GM18499 (cell line): ENCODE measurements around the gene MRPL12.

Source experiments
- ATAC-seq: cut with Tn5 transposase; IDR thresholded peaks from one replicate; pipeline ENCODE4 v1.9.1; 2021; ENCODE audit warnings: moderate number of reproducible peaks; ENCODE audit not compliant: insufficient read depth, unreplicated experiment

Gene MRPL12

DNA sequence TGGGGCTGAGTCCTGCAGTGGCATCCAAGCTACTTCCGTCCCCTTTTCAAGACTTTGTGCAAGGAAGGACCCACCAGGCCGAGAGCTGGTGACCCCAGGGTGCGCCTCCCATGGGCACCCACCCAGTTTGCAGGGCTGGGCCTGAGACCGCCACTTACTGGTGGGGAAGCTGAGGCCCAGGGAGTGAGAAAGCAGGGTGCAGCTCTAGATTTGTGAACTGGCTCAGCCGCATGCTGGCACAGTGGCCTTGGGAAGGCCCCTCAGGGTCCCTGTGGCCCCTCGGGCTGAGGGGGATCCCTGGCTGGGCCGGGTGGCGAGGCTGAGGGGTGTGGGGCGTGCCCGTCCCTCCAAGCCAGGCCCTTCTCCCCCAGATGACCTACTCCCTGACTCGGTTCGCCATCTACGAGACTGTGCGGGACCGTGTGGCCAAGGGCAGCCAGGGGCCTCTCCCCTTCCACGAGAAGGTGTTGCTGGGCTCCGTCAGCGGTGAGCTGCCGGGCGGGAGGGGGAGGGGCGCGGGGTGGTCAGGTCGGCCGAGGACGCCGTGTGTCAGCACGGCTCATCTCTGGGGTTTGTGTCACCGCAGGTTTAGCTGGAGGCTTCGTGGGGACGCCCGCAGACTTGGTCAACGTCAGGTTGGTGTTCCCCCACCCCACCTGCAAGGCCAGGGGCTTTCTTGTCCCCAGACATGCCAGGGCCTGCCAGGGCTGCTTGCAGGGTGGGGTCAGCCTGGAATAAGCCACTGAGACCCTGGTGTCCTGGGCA is 12.1 kb downstream of the MRPL12 start:
- no peak for ATAC-seq

DNA sequence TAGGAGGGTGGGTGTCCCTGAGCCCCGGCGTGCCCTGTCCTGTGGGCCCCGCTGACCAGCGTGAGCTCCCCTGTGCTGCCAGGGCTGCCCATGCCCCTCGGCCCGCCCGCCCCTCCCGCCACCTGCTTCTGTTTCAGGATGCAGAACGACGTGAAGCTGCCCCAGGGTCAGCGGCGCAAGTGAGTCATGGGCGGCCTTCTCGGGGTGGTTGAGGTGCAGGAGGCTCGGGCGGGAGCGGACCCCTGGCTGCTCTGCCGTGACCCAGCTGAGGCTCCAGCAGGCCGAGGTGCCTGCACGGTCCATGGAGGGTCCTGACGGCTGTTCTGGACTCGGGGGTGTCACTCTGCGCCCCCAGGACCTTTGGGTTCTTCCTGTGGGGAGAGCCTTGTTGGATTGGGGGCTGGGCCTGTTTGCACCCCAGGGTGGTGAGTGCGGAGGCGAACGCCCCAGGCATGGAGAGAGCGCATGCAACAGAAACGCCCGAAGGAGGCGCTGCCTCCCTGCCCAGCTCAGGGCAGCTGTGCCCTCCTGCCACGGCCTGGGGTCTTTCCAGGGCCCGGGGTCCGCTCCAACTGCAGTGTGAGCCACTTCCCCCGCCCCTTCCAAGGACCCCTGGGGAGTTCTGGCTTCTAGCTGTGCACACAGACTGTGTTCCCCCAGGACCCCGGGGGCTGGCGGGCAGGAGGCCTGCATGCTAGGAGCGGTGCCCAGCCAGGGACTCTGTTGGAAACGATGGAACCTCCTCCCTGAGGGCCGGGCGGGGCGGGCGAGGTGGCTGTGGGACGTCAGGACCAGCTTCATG is 12.9 kb downstream of the MRPL12 start:
- ATAC-seq: no peak

DNA sequence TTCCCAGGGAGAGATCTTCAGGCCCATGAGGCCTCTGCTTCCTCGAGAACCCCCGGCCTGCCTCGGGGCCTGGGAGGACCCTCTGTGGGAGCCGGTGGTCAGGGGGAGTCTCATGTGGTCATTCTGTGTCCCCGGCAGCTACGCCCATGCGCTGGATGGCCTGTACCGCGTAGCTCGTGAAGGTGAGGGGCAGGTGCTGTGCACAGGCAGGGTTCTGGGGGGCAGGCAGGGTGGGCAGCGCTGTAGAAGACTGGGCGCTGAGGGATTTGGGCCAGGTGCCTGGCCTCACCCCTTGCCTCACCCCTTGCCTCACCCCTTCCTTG is 13.5 kb downstream of the MRPL12 start:
- no peak for ATAC-seq

DNA sequence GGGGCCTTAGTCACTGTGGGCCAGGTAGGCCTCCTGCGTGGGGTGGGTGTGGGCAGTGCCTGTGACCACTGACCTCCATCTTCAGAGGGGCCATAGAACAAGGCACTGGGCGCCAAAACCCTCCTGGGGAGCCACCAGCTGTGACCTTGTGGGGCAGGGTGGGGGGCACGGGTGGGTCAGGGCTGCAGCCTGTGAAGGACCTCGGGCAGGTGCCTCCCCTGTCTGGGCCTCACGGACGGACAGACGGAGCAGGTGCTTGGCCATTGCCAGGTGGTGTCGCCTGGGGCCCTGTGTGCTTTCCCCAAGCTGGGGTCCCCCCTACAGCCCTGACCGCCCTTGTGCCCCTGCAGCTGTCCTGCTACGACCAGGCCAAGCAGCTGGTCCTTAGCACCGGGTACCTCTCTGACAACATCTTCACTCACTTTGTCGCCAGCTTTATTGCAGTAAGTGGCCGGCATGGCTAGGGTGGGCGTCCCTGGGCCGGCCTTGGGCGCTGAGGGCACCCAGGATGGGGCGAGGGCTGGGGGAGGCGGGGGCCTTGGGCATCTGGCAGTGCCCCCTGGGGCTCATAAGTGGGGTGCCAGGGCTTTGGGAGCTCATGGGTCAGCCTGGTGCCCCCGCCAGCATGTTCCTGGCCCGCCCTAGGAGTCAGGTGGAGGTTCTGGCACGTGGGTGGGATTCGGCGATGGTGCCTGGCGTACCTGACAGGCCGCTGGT is 14.0 kb downstream of the MRPL12 start:
- ATAC-seq: no peak

DNA sequence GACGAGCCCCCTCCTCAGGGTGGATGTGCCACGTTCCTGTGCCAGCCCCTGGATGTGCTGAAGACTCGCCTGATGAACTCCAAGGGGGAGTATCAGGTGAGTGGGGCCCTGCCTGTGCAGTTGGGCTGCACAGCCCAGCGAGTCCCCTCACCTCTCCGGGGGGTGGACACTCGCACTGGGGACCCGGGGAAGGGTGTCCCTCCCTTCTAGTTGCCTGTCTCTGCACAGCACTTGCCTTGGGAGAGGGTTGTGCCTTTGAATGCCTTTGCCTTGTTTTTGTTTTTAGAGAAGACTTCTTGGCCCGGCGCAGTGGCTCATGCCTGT is 14.6 kb downstream of the MRPL12 start:
- no peak for ATAC-seq

DNA sequence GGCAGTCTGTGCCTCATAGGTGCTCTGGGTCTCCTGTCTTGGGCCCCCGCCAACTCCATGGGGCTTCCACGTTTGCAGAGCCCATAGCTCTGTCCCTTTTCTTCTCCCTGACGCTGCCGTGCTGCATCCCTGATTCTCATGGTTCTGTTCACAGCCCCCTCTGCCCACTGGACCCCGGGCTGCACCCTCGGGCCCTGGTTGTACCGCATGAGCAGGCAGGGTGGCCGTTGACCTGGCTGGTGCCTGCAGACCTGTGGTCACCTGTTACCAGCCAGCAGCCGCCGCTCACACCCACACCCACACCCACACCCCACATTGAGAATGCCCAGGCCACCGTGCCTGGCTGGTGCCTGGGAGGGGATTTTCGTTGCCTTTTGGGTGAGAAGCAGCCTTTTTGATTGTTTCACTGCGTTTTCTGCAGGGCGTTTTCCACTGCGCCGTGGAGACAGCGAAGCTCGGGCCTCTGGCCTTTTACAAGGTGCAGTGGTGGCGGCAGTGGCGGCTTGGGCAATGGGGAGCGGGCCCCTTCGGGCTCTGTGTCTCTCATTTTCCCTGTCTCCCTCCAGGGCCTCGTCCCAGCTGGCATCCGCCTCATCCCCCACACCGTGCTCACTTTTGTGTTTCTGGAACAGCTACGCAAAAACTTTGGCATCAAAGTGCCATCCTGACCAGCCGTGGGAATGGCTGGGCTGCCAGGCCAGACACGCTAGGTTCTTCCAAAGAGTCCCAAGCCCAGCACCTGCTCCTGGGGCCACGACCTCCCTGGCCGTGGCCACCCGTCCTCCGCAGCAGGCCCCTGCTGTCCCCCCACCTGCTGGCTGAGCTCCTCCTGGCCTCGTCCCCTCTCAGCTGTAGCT is 16.5 kb downstream of the MRPL12 start:
- no peak for ATAC-seq

DNA sequence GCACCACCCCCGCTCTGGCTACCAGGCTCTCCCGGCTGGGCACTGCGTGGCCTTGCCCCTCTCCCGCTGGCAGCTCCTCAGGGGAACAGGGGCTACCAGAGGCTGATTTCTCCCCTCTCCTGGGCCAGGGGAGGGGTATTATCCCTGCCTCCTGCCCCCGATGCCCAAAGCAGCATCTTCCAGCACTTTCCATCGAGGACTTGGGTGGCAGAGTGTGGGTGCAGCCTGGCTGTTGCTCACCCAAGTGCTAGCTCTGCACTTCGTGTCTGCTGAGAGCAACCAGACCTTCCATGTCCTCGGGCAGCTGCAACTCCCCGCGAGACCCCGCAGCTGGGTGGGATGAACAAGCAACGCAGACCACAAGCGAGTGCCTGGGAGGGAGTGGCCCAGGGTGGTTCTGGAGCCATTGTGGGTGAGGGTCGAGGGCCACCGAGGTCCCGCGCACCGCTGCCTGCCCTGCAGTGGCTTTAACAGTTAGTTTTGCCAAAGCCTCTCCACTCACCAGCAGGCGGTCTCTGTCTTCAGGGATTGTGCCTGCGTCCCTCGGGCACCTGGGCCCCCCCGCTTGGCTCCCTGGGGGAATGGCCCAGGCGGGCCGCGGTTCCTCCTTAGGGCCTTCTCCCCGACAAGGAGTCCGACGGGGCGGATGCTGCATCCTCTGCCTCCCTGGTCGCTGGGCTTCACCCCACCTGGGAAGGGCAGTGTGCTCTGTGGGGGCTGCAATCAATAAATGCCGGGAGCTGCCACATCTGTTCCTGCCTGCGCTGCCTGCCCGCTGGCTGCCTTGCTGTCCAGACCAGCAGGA is 17.3 kb downstream of the MRPL12 start:
- ATAC-seq: no peak

DNA sequence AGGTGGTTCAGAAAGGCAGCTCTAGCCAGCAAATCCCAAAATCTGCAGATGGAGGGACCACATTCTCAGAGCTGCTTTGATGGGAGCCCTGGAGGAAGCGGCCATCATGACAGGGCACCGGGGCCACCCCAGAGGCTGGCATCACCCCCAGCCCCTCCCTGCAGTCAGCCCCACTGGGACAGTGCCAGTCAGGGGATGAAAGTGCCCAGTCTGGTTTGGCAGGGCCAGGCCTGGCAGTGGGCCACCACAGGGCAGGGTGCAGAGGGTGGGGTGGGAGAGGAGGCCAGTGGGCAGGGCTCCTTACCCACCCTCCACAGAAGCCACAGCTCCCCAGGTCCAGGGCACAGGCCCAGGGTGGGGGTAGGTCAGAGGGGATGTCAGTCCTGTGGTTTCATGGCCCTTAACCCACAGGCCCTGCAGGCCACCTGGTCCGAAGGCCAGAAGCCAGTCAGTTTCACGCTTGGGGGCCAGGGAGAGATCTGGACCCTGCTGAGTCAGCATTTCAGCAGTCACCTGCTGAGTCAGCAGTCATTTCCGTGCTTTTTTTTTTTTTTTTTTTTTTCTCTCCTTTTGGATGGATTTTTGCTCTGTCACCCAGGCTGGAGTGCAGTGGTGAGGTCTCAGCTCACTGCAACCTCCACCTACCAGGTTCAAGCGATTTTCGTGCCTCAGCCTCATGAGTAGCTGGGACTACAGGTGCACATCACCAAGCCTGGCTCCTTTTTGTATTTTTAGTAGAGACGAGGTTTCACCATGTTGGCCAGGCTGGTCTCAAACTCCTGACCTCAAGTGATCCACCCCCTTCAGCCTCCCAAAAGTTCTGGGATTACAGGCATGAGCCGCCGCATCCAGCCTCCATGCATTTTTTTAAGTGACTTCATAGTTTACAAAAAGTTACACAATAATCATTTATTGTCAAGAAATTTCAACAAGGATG is 19.3 kb downstream of the MRPL12 start:
- no peak for ATAC-seq

DNA sequence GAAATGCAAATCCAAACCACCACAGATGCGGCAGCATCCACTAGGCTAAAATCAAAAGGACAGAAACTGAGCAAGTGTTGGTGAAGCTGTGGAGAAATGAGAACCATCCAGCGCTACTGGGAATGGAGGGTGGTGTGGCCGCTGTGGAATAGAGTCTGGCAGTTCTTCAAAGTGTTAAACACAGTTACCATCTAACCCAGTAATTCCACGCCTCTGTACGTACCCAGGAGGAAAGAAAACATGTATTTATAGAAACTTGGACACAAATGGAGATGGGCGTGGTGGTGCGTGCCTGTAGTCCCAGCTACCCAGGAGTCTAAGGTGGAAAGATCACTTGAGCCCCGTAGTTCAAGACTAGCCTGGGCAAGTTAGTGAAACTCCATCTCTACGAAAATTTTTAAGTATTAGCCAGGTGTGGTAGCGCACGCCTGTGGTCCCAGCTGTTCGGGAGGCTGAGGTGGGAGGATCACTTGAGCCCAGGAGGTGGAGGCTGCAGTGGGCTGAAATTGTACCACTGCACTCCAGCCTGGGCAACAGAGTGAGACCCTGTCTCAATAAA is 20.6 kb downstream of the MRPL12 start:
- ATAC-seq: no peak

DNA sequence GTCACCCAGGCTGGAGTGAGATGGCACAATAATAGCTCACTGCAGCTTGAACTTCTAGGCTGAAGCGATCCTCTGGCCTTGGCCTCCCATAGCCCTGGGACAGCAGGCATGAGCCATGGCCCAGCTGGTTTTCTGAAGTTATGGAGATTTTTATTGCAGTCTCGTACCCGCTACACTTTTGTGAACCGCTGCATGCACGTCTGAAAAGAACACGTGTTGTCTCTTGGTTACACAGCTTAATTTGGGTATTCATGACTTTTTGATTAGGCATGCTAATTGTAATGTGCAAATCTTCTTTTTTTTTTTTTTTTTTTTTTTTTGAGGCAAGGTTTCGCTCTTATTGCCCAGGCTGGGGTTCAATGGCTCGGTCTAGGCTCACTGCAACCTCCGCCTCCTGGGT is 22.3 kb downstream of the MRPL12 start:
- ATAC-seq: no peak

DNA sequence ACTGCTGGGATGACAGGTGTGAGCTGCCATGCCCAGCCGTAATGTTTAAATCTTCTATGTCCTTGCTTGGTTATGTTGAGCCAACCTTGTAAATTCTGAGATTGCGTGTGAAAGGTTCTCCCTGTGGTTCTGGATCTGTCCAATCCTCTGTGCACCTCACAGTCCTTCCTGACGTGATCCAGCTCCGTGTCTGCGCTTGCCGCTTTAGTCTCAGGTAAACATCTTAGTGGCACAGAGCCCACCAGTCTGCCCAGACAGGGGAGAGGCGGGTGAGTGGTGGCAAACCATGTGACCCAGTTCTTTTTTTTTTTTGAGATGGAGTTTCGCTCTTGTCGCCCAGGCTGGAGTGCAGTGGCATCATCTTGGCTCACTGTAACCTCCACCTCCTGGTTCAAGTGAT is 22.8 kb downstream of the MRPL12 start:
- no peak for ATAC-seq

DNA sequence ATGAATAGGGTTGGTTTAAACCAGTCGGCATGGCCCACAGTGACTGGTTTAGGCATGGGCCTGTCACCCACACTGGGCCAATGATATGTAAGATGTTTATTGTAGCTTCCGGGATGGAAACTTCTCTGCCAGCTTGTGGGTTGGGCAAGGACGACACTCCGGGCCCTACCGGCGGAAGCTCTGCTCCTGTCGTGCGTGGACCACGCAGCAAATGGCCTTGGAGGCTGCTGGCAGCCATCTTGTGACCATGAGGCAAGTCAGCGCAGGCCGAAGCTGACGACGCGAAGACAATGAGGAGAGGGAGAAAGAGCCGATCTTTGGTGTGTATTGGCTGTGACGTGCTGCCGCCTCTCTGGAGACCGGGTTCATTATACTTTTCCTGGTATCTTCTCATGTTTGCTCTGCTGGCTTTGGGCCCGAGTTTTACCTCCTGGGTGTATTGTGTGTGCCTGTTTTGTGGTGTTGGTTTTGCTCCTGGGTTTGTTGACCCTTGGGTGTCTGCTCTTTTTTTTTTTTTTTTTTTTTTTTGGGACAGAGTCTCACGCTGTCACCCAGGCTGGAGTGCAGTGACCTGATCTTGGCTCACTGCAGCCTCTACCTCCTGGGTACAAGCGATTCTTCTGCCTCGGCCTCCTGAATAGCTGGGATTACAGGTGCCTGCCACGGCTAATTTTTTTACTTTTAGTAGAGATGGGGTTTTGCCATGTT is 24.3 kb downstream of the MRPL12 start:
- ATAC-seq: no peak

DNA sequence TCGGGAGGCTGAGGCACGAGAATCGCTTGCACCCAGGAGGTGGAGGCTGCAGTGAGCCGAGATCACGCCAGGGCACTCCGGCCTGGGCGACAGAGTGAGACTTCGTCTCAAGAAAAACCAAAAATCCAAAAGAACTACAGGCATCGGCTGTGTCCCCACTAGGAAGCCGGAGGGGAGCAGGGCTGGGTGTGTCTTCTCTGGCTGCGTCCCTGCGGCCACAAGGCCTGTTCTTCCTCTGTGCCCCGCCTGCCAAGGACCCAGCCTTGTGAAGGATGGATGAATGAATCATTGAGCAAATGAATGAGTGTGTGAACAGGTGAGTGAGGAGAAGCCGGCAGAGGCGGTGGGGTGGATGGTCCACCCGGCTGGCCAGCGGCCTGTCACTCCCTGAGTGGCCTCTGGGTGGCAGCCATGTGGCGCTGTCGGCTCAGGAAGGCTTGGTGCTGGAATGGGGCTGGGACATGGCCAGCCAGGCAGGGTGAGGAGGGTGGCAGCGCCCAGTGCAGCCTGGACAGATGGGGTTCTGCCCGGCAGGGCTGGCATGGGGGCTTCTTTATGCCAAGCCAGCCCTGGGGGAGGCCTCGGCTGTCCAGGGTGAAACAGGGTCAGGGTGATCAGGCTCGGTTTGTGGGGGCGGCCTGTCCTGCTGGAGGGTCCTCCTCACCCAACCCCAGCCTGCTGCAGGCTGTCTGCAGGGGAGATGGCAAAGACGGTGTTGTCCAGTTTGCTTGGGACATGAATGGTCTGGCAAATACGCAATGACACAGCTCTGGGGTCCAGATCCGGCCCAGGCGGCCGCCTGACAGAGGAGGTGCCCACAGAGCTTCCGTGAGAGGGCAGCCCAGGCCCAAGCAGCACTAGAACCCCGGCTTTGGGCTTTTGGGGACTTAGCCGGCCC is 30.6 kb downstream of the MRPL12 start:
- ATAC-seq: no peak

DNA sequence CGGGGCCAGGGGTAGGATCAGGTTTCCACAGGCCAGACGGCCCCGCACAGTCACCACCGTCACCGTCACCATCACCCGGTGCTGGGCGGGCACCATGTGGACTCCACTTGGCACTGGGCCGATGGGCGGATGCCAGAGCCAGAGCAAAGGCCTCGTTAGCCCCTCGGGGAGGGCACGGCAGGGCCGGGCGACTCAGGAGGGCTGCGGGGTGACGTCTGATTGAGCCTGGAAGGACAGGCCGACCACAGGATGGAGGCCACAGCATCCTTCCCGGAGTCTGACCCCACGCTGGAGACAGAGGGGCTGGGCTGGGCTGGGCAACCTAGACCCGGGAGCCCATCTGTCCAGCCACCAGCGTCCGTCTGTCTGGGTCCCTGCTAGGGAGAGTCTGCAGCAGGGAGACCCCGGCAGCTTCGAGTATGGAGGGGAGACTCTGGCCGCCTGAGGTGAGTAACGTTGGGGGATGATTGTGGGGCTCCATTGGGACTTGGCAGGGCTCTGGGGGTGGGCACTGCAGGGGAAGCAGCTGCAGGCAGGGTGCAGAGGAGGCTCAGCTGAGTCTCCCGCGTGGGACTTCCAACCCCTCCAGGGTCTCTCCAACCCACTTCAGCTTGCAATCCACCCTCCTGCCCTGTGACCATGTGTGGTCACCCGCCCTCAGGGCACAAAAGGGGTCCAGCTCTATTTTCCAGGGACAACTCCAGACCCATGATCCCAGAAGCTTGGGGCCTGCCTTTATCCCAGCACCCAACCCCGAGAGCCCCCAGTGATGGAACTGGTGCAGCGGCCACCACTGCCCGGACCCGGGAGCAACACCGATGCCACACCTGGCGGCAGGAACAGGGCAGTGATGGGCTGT is 31.5 kb downstream of the MRPL12 start:
- no peak for ATAC-seq

DNA sequence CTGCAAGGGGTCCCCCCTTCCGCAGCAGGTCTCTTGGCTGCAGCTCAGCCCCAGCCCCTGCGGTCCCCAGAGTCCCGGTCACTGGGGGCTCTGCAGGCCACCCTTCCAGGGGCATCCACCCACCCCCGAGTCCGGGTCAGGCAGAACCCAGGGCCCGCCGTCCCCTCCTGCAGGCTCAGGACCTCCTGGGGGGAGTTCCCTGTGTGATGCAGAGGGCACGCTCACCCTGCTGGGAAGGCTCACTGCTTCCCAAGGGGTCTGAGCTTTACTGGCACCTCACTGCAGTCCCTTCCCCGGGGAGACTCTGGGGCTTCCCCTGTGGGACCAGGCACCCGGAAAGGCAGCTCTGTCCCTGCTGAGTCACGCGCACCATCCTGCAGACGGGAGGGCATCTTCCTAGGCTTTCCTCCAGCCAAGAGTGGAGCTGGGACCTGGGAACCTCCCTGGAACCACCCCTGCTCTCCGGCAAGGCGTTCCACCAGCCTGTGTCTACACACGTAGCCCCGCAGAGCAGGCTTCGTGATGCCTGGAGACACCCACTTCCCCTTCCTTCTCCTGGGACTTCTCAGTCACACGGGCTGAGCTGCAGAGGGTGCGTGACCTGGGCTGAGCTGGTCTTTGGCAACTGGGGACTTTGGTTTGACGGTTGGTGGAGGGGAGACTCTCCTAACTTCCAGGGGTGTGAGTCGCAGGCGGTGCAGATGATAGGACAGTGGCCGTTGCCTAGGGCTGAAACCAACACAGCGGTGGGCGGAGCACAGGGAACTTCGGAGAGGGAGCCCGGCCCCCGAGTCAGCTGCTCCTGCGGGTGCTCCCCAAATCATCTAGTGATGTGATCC is 32.3 kb downstream of the MRPL12 start:
- no peak for ATAC-seq
